Transverse colon (tissue), 4 donors: ENCODE data around the gene TRIM16. TPM values are rescaled to one million over a fixed set of nuclear protein-coding genes. Genes with fewer than 3 reads are reported as not detected.
"Not testable (repeated sequence)": the region's sequence is repeated elsewhere in the genome, so short reads cannot be mapped to it uniquely, and the experiment has no call there.

ENCODE experiments used
- DNase-seq: peaks from one replicate; pipeline ENCODE4 v3.0.0-alpha.2; 2019
- H3K27ac ChIP-seq, 4 donors: fragments of 200-600 bp; sonication (generic); 2 replicates each; pipeline ENCODE4 v1.5.1; 2016 to 2018; ENCODE audit warnings: inconsistent platforms in 4 of 4
- H3K27me3 ChIP-seq: fragments of 200-600 bp; sonication (generic); 2 replicates; pipeline ENCODE4 v1.5.1; 2017; ENCODE audit warnings: inconsistent platforms
- H3K36me3 ChIP-seq, 4 donors: fragments of 200-600 bp; sonication (generic); 2 replicates each; pipeline ENCODE4 v1.5.1; 2017 to 2019; ENCODE audit warnings: inconsistent platforms in 4 of 4
- H3K4me1 ChIP-seq, 4 donors: fragments of 200-600 bp; sonication (generic); 2 replicates each; pipeline ENCODE4 v1.5.1; 2017 to 2020; ENCODE audit warnings: inconsistent platforms in 4 of 4
- H3K4me3 ChIP-seq, 4 donors: fragments of 200-600 bp; sonication (generic); 1 replicate in 1 of 4; 2 replicates in 3 of 4; pipeline versions ENCODE4 v1.5.1 to v1.6.1; 2017 to 2019; ENCODE audit warnings: inconsistent platforms in 4 of 4
- H3K9me3 ChIP-seq, 2 donors: fragments of 200-600 bp; sonication (generic); 2 replicates each; pipeline ENCODE4 v1.5.1; 2017 to 2019; ENCODE audit warnings: inconsistent platforms in 2 of 2
- CTCF ChIP-seq, 5 experiments: fragments of 200-600 bp in 3 of 5; fragments of 450-650 bp in 2 of 5; sonication (generic) in 3 of 5; IDR thresholded peaks; 1 replicate in 2 of 5; 2 replicates in 3 of 5; pipeline ENCODE4 v1.5.1; 2016 to 2017; ENCODE audit warnings: antibody characterized with exemption in 5 of 5, inconsistent platforms in 3 of 5, mild to moderate bottlenecking in 2 of 5, moderate library complexity in 1 of 5
- EP300 ChIP-seq: sonication (generic); formaldehyde crosslinking; IDR thresholded peaks from one replicate; pipeline ENCODE4 v1.6.1; 2017; ENCODE audit warnings: antibody characterized with exemption, low read depth
- POLR2A ChIP-seq: fragments of 450-650 bp; IDR thresholded peaks from one replicate; pipeline ENCODE4 v1.6.1; 2016; ENCODE audit warnings: antibody characterized with exemption, mild to moderate bottlenecking, moderate library complexity
- POLR2AphosphoS5 ChIP-seq, 3 donors: sonication (generic); formaldehyde crosslinking; IDR thresholded peaks; one replicate each; pipeline ENCODE4 v1.6.1; 2016; ENCODE audit warnings: antibody characterized with exemption in 3 of 3
- WGBS, 2 donors: methylation state at CpG; one replicate each; pipeline ENCODE4 v1.1.5; 2018; ENCODE audit warnings: low coverage in 1 of 2; 5-methylcytosine and 5-hydroxymethylcytosine counted together
- in situ Hi-C, 4 donors: fragments of 200-750 bp; cut with MboI; loops; one replicate each; pipeline versions ENCODE4 v1.15.0 to v1.15.1; 2017; ENCODE audit warnings: low sequenced_read_pairs in 3 of 4, low pct_ligation_motif_present in 1 of 4, low pct_unique_long_range_greater_than_20kb in 1 of 4
- intact Hi-C: fragments of 100-400 bp; cut with DNase I; formaldehyde crosslinking; loops from one replicate; pipeline ENCODE4 v1.15.1; 2023; ENCODE audit warnings: low total_unique reads
- total RNA-seq, 4 donors: library from RNA; depleted of rRNA; stranded (reverse); fragments of >200 nt; gene quantifications; one replicate each; pipeline ENCODE4 v1.1.0, GENCODE V29; 2016

Gene TRIM16
- total RNA-seq, 4 donors from 2014 or later: 10.1 to 44.2 (median 14.2) TPM

- H3K4me1 ChIP-seq, intact Hi-C loops, H3K27me3 ChIP-seq, H3K9me3 ChIP-seq, in situ Hi-C loops, H3K36me3 ChIP-seq: not testable (repeated sequence)
- Histone ChIP-seq H3K4me3 (peak within 1 kb of the TSS; percentile 44 to 74 (median 52)), H3K27ac (peak within 1 kb of the TSS; percentile 66 to 84 (median 72))
- WGBS, 2 donors: 1% methylated on average over 28 of the region's 44 CpGs; no CpG with 5 or more reads in 1 of the 2 donors
- peak; percentile 58 for TF ChIP-seq POLR2A
- peak; percentile 74 to 79 (median 76) for TF ChIP-seq POLR2AphosphoS5 (IDR thresholded peaks at IDR 0.05)
- peak; percentile 98 for DNase-seq
Measured at GRCh38 chr17:15699413-15699924, 15.4 kb upstream of the TRIM16 start, which contains the start of gene ZNF286A. ZNF286A (plus strand) TSS chr17:15699752; CDS start chr17:15700330, 578 bp downstream.

GRCh38 chr17:15698967-15699366, 14.9 kb upstream of the TRIM16 start:
- intact Hi-C loops, DNase-seq, H3K9me3 ChIP-seq, H3K36me3 ChIP-seq, H3K27me3 ChIP-seq, in situ Hi-C loops, H3K4me1 ChIP-seq: not testable (repeated sequence)
- WGBS, 2 donors: 2% methylated on average over 3 of the region's 3 CpGs; no CpG with 5 or more reads in 1 of the 2 donors
- Histone ChIP-seq H3K4me3 (peak overlapping the region in 3 of 4 donors; percentile 52 to 74 (median 53)), H3K27ac (peak overlapping the region; percentile 66 to 84 (median 72))

- H3K9me3 ChIP-seq, H3K4me3 ChIP-seq, DNase-seq, H3K27ac ChIP-seq, H3K4me1 ChIP-seq, H3K27me3 ChIP-seq, intact Hi-C loops, H3K36me3 ChIP-seq, in situ Hi-C loops: not testable (repeated sequence)
- WGBS, 2 donors: 100% methylated on average over 1 of the region's 1 CpG; no CpG with 5 or more reads in 1 of the 2 donors
Measured at GRCh38 chr17:15687494-15687893, 3.4 kb upstream of the TRIM16 start.

- in situ Hi-C loops, H3K4me3 ChIP-seq, H3K9me3 ChIP-seq, H3K27ac ChIP-seq, intact Hi-C loops, H3K27me3 ChIP-seq, H3K36me3 ChIP-seq, DNase-seq, H3K4me1 ChIP-seq: not testable (repeated sequence)
- WGBS, 2 donors: 89% methylated on average over 3 of the region's 3 CpGs; no CpG with 5 or more reads in 1 of the 2 donors
Measured at GRCh38 chr17:15683135-15683534, 976 bp downstream of the TRIM16 start.

- in situ Hi-C loops, H3K4me3 ChIP-seq, H3K4me1 ChIP-seq, DNase-seq, H3K27me3 ChIP-seq, intact Hi-C loops, H3K9me3 ChIP-seq, H3K36me3 ChIP-seq, H3K27ac ChIP-seq: not testable (repeated sequence)
- WGBS, 2 donors: 80 to 88% methylated on average over 1 to 6 of the region's 6 CpGs
Measured at GRCh38 chr17:15675991-15676390, 8.1 kb downstream of the TRIM16 start.

- WGBS, 2 donors: 73% methylated on average over 1 of the region's 1 CpG; no CpG with 5 or more reads in 1 of the 2 donors
- H3K27me3 ChIP-seq, DNase-seq, intact Hi-C loops, in situ Hi-C loops, H3K4me3 ChIP-seq, H3K9me3 ChIP-seq, H3K36me3 ChIP-seq, H3K27ac ChIP-seq, H3K4me1 ChIP-seq: not testable (repeated sequence)
Measured at GRCh38 chr17:15674640-15675039, 9.5 kb downstream of the TRIM16 start.

GRCh38 chr17:15669526-15669925, 14.6 kb downstream of the TRIM16 start:
- WGBS, 2 donors: 75% methylated on average over 5 of the region's 5 CpGs; no CpG with 5 or more reads in 1 of the 2 donors
- H3K36me3 ChIP-seq, H3K9me3 ChIP-seq, H3K4me3 ChIP-seq, intact Hi-C loops, H3K4me1 ChIP-seq, H3K27me3 ChIP-seq, H3K27ac ChIP-seq, DNase-seq, in situ Hi-C loops: not testable (repeated sequence)

- DNase-seq: no peak
- no peaks in the 10 kb centered on the region for H3K36me3 ChIP-seq
- H3K27me3 ChIP-seq: no peaks in the 10 kb centered on the region
- in situ Hi-C loops: no loop called here
- H3K4me1 ChIP-seq: no peaks in the 10 kb centered on the region
- H3K9me3 ChIP-seq: no peaks in the 10 kb centered on the region
- TF ChIP-seq EP300 (no peak), CTCF (IDR thresholded peaks at IDR 0.05) (no peak), POLR2AphosphoS5 (IDR thresholded peaks at IDR 0.05) (no peak), POLR2A (no peak)
- intact Hi-C loops: no loop called here
- no peak overlapping the region for H3K27ac ChIP-seq
- H3K4me3 ChIP-seq: no peak overlapping the region
- 92 to 100% methylated on average over 2 to 5 of the region's 5 CpGs for WGBS, 2 donors
Measured at GRCh38 chr17:15663691-15664090, 20.4 kb downstream of the TRIM16 start.
